Measurements from ENCODE around the gene SPHK1. TPM values are rescaled to one million over a fixed set of nuclear protein-coding genes. Genes with fewer than 3 reads are reported as not detected.
"Not testable (repeated sequence)": the region's sequence is repeated elsewhere in the genome, so short reads cannot be mapped to it uniquely, and the experiment has no call there.

SPHK1 gene, protein sequence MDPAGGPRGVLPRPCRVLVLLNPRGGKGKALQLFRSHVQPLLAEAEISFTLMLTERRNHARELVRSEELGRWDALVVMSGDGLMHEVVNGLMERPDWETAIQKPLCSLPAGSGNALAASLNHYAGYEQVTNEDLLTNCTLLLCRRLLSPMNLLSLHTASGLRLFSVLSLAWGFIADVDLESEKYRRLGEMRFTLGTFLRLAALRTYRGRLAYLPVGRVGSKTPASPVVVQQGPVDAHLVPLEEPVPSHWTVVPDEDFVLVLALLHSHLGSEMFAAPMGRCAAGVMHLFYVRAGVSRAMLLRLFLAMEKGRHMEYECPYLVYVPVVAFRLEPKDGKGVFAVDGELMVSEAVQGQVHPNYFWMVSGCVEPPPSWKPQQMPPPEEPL
- polyA plus RNA-seq = not detected

DNA sequence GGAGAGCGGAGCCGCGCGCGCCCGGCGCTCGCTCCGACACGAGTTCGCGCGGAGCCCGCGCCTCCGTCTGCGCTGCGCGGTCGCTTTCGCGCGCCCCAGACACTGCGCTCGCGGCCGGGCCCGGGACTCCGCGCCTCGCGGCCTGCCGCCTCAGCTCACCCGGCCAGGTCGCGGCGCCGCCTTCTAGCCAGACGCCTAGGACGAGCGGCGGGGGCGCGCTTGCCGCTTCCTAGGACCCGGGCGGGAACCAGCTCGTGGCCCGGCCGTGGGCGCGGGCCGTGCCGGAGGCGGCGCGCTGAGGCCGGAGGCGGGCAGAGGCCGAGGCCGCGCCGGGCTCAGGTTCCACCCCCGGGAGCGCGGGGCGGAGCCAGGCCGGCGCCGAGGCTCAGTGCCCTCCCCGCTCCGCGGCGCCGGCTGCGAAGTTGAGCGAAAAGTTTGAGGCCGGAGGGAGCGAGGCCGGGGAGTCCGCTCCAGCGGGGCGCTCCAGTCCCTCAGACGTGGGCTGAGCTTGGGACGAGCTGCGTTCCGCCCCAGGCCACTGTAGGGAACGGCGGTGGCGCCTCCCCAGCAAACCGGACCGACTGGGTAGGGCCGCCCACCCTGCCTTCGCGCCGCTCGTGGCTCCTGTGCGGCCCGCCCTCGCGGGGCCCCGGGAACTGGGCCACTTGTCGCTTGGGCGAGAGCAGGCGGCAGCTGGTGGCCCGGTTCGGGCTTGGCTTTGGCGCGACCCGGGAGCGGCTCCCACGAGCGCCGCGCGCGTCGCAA, at the start of gene SPHK1:
TSS of gene SPHK1 (plus strand) at position 388 of the 765 bp plus-strand sequence. CDS start 1,036 bp downstream, outside the sequence.
- H3K4me1 Mint-ChIP-seq = peaks cover 0 to 4% (median 3%) of the 10 kb centered on the region in 3 donors
- H3K27me3 Mint-ChIP-seq = peaks cover 3% of the 10 kb centered on the region
- H3K9me3 Mint-ChIP-seq = no peaks in the 10 kb centered on the region
- peak within 1 kb of the TSS; percentile 64 to 93 (median 84) for H3K4me3 Mint-ChIP-seq
- H3K27ac Mint-ChIP-seq = peak within 1 kb of the TSS in 1 of 3 donors; percentile 59
- H3K36me3 Mint-ChIP-seq = no peaks in the 10 kb centered on the region

DNA sequence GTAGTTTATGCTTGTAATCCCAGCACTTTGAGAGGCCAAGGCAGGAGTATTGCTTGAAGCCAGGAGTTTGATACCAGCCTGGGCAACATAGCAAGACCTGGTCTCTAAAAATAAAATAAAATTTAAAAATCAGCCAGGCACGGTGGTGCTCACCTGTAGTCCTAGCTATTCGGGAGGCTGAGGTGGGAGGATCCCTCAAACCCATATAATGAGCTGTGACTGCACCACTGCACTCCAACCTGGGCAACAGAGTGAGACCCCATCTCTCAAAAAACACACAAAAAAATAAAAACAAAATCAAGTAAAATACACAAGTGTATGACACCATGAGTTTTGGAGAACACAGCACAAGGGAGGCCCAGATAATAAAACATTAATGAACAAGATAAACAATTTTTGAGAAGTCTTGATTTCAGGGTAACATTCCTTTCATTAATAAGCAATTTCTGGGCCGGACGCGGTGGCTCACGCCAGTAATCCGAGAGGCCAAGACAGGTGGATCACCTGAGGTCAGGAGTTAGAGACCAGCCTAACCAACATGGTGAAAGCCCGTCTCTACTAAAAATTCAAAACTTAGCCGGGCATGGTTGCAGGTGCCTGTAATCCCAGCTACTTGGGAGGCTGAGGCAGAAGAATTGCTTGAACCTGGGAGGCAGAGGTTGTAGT, 48.6 kb upstream of the SPHK1 start:
- peaks cover 2% of the 10 kb centered on the region for H3K36me3 Mint-ChIP-seq
- peaks cover 0 to 11% (median 5%) of the 10 kb centered on the region in 3 donors for H3K4me1 Mint-ChIP-seq
- H3K27me3 Mint-ChIP-seq = no peaks in the 10 kb centered on the region
- H3K4me3 Mint-ChIP-seq = no peak overlapping the region
- H3K9me3 Mint-ChIP-seq = no peaks in the 10 kb centered on the region
- no peak overlapping the region for H3K27ac Mint-ChIP-seq

DNA sequence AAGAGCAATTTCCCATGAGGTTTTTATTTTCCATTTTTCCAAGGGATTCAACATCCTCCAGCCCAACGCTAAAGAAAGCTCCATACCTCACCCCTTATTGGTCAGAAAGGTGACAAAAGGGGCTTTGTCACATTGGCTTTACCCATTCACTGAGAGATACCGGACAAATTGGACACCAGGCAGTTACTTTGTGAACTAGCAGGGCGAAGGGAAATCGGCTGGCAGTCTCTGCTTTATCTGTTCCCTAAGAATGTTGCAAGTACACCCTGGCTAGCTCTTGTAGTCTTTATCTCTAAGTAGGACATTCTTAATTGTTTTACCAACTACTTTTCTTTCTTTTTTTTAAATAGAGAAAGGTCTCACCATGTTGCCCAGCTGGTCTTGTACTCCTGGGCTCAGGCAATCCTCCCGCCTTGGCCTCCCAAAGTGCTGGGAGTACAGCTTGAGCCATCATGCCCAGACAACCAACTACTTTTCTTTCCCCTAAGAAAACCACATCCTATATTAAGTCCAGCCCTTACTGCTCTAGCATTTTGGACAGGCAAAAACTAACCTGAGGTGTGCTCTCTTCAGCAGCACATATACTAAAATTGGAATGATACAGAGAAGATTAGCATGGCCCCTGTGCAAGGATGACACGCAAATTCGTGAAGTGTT, 47.5 kb upstream of the SPHK1 start:
- peaks cover 2% of the 10 kb centered on the region for H3K36me3 Mint-ChIP-seq
- H3K27me3 Mint-ChIP-seq = no peaks in the 10 kb centered on the region
- H3K4me3 Mint-ChIP-seq = no peak overlapping the region
- H3K27ac Mint-ChIP-seq = no peak overlapping the region
- H3K9me3 Mint-ChIP-seq = no peaks in the 10 kb centered on the region
- peaks cover 0 to 7% (median 6%) of the 10 kb centered on the region in 3 donors for H3K4me1 Mint-ChIP-seq

DNA sequence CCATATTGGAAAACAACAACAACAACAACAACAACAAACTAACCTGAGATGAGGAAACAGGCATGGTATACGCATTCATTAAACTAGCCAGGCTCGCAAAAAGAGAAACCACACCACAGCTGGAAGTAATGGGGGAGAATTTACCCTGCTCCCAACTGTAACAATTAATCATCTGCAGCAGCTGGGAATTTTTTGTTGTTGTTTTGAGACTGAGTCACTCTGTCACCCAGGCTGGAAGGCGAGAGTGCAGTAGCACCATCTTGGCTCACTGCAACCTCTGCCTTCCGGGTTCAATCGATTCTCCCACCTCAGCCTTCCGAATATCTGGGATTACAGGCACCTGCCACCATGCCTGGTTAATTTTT, 47.0 kb upstream of the SPHK1 start:
- no peak overlapping the region for H3K4me3 Mint-ChIP-seq
- H3K27me3 Mint-ChIP-seq = no peaks in the 10 kb centered on the region
- H3K4me1 Mint-ChIP-seq = peaks cover 0 to 9% (median 6%) of the 10 kb centered on the region in 3 donors
- H3K36me3 Mint-ChIP-seq = peaks cover 2% of the 10 kb centered on the region
- H3K27ac Mint-ChIP-seq = no peak overlapping the region
- H3K9me3 Mint-ChIP-seq = no peaks in the 10 kb centered on the region

DNA sequence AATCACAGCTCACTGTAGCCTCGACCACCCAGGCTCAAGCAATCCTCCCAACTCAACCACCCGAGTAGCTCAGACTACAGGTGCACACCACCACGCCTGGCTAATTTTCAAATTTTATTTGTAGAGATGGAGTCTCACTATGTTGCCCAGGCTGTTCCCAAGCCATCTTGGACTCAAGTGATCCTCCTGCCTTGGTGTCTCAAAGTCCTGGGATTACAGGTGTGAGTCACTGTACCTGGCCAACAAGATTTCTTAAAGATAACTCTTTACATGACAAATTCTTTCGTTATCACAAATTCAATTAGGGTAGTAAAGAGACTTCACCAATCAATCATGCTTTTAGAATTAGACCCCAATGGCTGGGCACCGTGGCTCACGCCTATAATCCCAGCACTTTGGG, 43.1 kb upstream of the SPHK1 start:
- Mint-ChIP-seq H3K9me3 (no peaks in the 10 kb centered on the region), H3K4me1 (peaks cover 0 to 9% (median 2%) of the 10 kb centered on the region in 3 donors), H3K27ac (no peak overlapping the region), H3K4me3 (no peak overlapping the region), H3K36me3 (peaks cover 12% of the 10 kb centered on the region), H3K27me3 (no peaks in the 10 kb centered on the region)

DNA sequence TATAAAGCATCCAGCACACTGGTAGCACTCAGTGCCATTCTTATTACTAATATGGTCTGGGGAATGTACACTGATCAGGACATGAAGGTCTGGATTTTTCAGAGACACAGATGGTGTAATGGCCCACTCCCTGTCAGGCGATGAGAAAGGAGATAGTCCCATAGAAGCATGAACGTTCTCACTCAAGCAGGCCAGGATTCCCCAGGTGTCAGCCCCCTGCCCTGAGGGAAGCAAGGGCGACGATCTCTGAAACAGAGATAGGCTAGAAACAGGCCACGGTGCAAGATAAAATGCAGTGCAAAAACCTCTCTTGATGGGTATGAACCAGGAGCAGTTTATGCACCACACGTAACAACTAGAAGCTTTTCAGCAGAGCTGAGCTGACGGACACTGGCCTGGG, 41.3 kb upstream of the SPHK1 start:
- Mint-ChIP-seq H3K9me3 (no peaks in the 10 kb centered on the region), H3K36me3 (peaks cover 10% of the 10 kb centered on the region)

DNA sequence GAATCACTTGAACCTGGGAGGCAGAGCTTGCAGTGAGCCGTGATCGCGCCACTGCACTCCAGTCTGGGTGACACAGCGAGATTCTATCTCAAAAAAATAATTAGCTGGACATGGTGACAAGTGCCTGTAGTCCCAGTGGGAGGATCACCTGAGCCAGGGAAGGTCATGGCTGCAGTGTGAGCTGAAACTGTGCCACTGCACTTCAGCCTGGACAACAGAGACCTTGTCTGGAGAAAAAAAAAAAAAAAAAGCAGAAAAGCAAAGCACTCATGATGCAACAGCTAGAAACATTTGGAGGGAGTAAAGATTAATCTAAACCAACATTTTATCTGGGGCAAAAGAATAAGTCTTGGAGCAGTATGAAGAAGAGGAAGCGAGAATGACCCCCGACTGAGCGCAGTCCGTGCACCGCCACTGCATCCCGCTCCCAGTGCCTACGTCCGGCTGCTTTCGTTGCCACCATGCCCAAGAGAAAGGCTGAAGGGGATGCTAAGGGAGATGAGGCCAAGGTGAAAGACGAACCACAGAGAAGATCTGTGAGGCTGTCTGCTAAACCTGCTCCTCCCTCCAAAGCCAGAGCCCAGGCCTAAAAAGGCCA, 38.9 kb upstream of the SPHK1 start:
- Mint-ChIP-seq H3K36me3 (peaks cover 10% of the 10 kb centered on the region), H3K4me1 (peaks cover 0 to 4% (median 0%) of the 10 kb centered on the region in 3 donors), H3K27me3 (no peaks in the 10 kb centered on the region), H3K4me3 (peak overlapping the region in 1 of 4 donors; percentile 41), H3K27ac (no peak overlapping the region), H3K9me3 (no peaks in the 10 kb centered on the region)

More for the DNA sequence above, 41.3 kb upstream of the SPHK1 start:
- Mint-ChIP-seq H3K27ac (no peak overlapping the region), H3K4me3 (no peak overlapping the region), H3K4me1 (peaks cover 0 to 9% (median 2%) of the 10 kb centered on the region in 3 donors), H3K27me3 (no peaks in the 10 kb centered on the region)

DNA sequence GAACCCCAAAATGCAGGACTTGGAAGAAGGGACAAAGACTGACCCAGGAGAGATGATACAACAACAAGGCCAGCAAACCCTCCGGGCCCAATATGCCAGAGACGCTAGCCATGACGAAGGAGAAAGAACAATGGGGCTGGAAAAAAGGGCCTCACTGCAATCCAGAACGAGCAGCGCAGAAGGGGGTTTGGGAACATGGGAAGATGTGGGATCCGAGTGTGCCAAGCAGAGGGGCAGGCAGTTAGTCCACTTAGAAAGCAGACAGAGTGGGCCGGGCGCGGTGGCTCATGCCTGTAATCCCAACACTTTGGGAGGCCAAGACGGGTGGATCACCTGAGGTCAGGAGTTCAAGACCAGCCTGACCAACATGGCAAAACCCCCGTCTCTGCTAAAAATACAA, 37.5 kb upstream of the SPHK1 start:
- H3K9me3 Mint-ChIP-seq, H3K27me3 Mint-ChIP-seq, H3K27ac Mint-ChIP-seq, H3K4me1 Mint-ChIP-seq, H3K4me3 Mint-ChIP-seq, H3K36me3 Mint-ChIP-seq: not testable (repeated sequence)

DNA sequence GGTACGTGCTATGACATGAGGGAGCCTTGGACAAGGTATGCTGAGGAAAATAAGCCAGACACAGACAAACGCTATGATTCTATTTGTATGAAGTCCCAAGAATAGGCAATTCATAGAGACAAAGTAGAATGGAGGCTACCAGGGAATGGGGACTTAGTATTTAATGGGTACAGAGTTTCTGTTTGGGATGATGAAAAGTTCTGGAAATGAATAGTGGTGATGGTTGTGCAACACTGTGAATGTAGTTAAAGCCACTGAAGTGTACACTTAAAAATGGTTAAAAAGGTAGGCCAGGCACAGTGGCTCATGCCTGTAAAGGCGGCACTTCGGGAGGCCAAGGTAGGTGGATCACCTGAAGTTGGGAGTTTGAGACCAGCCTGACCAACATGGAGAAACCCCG, 33.9 kb upstream of the SPHK1 start:
- Mint-ChIP-seq H3K27ac (no peak overlapping the region), H3K4me3 (peak overlapping the region in 1 of 4 donors; percentile 97), H3K36me3 (peaks cover 6% of the 10 kb centered on the region), H3K27me3 (no peaks in the 10 kb centered on the region), H3K4me1 (peaks cover 10 to 15% (median 13%) of the 10 kb centered on the region in 3 donors), H3K9me3 (no peaks in the 10 kb centered on the region)

DNA sequence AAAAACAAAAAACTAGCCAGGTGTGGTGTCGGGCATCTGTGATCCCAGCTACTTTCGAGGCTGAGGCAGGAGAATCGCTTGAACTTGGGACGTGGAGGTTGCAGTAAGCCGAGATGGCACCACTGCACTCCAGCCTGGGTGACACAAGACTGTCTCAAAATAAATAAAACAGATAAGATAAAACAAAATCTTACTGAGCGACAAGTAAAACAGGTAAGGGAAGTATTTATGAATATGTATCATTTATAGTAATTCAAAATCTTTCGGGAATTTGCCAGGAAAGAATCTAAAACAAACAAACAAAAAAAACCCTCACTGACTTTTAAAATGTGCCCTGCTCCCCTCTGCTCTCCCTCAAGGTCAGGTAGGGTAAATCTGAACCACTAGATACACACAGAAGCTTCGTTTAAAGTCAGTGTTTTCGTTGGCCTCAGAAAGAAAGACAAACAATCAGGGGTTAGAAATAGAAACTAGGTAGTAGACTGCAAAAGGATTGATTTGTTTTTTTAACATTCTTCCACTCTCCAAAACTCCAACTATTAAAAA, 32.8 kb upstream of the SPHK1 start:
- peak overlapping the region in 2 of 4 donors; percentile 49 to 97 for H3K4me3 Mint-ChIP-seq
- no peaks in the 10 kb centered on the region for H3K9me3 Mint-ChIP-seq
- peak overlapping the region in 2 of 3 donors; percentile 45 to 58 for H3K27ac Mint-ChIP-seq
- peaks cover 10 to 15% (median 13%) of the 10 kb centered on the region in 3 donors for H3K4me1 Mint-ChIP-seq
- H3K36me3 Mint-ChIP-seq = no peaks in the 10 kb centered on the region
- no peaks in the 10 kb centered on the region for H3K27me3 Mint-ChIP-seq

DNA sequence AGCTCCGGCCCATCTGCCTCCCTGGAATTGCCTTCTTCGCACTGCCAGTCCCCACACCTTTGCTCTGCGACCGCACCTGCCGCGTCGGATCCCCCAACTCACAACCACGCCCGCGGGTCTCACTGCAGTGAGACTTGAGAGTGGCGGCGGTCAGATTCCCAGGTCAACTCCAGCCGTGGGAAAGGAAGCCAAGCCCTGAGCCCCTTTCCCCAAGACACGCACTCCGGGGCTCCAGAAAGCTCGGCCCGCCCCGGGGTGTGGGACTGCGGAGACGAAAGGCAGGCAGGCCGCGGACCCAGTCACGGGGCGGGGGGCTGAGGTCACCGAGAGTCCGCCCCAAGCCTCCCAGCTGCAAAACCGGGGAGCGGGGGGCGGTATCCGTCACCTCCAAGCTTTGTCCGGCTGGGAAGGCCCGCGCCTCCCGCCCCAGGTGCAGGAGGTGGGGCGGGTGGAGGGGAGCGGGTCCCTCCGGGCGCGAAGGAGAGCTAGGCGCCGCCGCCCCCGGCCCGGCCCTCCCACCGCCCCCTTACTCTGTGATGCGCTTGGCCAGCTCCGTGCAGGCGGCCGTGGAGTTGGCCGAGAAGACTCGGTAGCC, 31.3 kb upstream of the SPHK1 start:
- H3K27me3 Mint-ChIP-seq = no peaks in the 10 kb centered on the region
- H3K4me3 Mint-ChIP-seq = peak overlapping the region; percentile 96 to 98 (median 97)
- no peaks in the 10 kb centered on the region for H3K36me3 Mint-ChIP-seq
- H3K9me3 Mint-ChIP-seq = no peaks in the 10 kb centered on the region
- H3K4me1 Mint-ChIP-seq = peaks cover 15 to 23% (median 19%) of the 10 kb centered on the region in 3 donors
- peak overlapping the region; percentile 43 to 90 (median 78) for H3K27ac Mint-ChIP-seq

DNA sequence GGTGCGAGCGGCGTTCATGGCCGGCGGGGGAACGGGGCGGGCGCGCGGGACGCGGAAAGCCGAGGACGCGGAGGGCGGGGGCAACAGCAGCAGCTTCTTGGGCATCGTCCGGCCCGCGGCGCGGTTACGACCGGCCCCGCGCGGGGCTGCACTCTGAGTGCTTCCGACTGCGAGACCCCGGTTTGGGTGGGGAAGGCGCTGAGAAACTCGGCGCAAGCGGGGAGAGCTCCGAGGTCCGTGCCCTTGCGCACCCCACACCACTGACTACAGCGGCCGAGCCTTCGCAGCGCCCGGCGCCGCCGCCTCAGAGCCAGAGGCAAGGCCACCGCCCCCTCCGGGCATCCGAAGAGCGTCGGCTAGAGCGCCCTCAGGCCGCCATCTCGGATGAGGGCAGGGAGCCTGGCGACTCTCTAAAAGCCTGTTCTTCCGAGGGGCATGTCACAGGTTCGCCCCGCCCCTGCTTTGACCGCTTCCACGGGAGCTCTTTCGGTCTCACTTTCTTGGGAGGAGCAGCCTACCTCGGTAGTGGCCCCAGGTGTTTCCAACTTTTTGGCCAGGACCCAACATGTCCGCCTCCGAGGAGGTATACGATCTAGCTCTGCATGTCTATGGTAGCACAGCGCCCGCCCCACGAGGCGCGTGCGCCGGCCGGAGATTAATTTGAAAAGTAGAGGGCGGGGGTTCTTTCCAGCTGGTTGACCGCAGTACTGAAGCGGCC, 30.7 kb upstream of the SPHK1 start, which contains the start of gene PRPSAP1:
TSS of gene PRPSAP1 (minus strand) at position 318 of the 718 bp plus-strand sequence. CDS start at position 105, 213 bp downstream.
- H3K27ac Mint-ChIP-seq = peak within 1 kb of the TSS; percentile 90 to 99 (median 95)
- peak within 1 kb of the TSS; percentile 96 to 98 (median 97) for H3K4me3 Mint-ChIP-seq
- no peaks in the 10 kb centered on the region for H3K36me3 Mint-ChIP-seq
- no peaks in the 10 kb centered on the region for H3K9me3 Mint-ChIP-seq
- no peaks in the 10 kb centered on the region for H3K27me3 Mint-ChIP-seq
- H3K4me1 Mint-ChIP-seq = peaks cover 15 to 23% (median 19%) of the 10 kb centered on the region in 3 donors

DNA sequence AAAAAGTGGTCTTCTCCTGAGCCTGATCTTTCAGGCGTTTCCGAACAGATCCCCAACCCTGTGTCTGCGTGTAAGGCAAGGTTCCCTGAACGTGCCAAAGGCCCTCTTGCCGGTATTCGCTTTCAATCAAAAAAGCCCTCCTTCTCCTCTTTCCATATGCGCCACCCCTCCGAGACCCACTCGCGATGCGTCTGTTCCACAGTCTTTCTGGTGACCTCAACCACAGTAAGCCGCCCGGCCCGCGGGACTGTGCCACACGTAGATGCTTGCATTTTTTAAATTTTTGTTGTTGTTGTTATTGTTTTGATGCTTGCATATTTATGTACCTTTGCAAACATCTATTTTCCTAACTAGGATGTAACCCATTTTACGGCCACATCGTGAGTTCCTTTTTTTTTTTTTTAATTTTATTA, 30.1 kb upstream of the SPHK1 start:
- no peaks in the 10 kb centered on the region for H3K27me3 Mint-ChIP-seq
- no peaks in the 10 kb centered on the region for H3K36me3 Mint-ChIP-seq
- peak overlapping the region; percentile 90 to 99 (median 95) for H3K27ac Mint-ChIP-seq
- peaks cover 15 to 23% (median 19%) of the 10 kb centered on the region in 3 donors for H3K4me1 Mint-ChIP-seq
- H3K9me3 Mint-ChIP-seq = no peaks in the 10 kb centered on the region
- H3K4me3 Mint-ChIP-seq = peak overlapping the region; percentile 96 to 98 (median 96)

All from IgD-negative memory B cell (primary cell).